NT2/D1 (cell line): Measurements from ENCODE around the gene SMCO3.

Source experiments
- DNase-seq: peaks from one replicate; pipeline ENCODE4 v3.0.0-alpha.2; 2011; ENCODE audit warnings: low read depth, low spot score
- H3K27me3 ChIP-seq: 2 replicates; pipeline ENCODE4 v1.6.0; 2011; ENCODE audit warnings: mild to moderate bottlenecking; ENCODE audit not compliant: insufficient read length, insufficient read depth
- H3K36me3 ChIP-seq: 2 replicates; pipeline ENCODE4 v1.6.1; 2011; ENCODE audit warnings: mild to moderate bottlenecking, low read length, mixed read lengths; ENCODE audit not compliant: insufficient read depth, insufficient read length
- H3K4me1 ChIP-seq: 2 replicates; pipeline ENCODE4 v1.5.1; 2011; ENCODE audit not compliant: insufficient read depth, insufficient read length
- H3K4me3 ChIP-seq: 2 replicates; pipeline ENCODE4 v1.5.1; 2011; ENCODE audit warnings: low read depth; ENCODE audit not compliant: insufficient read length
- H3K9ac ChIP-seq: 2 replicates; pipeline ENCODE4 v1.6.0; 2011; ENCODE audit warnings: low read depth; ENCODE audit not compliant: insufficient read length
- H3K9me3 ChIP-seq: 2 replicates; pipeline ENCODE4 v1.5.1; 2011; ENCODE audit warnings: mild to moderate bottlenecking, low read length; ENCODE audit not compliant: insufficient read depth
- SUZ12 ChIP-seq: IDR thresholded peaks from 2 replicates; pipeline ENCODE4 v1.6.1; 2011; ENCODE audit not compliant: insufficient read length, insufficient read depth; ENCODE audit errors: extremely low read depth
- YY1 ChIP-seq: IDR thresholded peaks from 2 replicates; pipeline ENCODE4 v1.6.1; 2011; ENCODE audit not compliant: insufficient read length, insufficient read depth
- ZNF274 ChIP-seq: IDR thresholded peaks from 2 replicates; pipeline ENCODE4 v1.6.1; 2011; ENCODE audit warnings: mild to moderate bottlenecking, low read depth, low read length

Gene SMCO3

DNA sequence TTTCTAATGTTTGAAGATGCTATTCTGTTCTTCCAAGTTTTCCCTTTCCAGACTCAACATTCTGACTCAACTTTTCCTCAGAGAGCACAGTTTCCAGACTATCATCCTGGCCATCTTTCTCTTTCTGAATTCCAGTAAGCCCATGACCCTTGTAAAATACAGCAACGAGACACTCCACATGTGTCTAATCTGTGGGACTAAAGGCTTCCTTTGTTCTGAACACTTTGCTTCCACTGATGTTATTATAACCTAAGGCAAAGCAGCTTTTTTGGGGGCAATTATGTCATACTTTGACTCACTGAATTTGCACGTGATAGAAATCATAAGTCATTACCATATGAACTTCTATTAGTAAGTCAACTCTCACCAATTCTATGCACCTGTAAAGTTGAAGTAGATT, 35.7 kb upstream of the SMCO3 start:
- no peaks in the 10 kb centered on the region for H3K4me1 ChIP-seq
- DNase-seq, result no peak
- H3K4me3 ChIP-seq, result no peak overlapping the region
- no peak overlapping the region for H3K9ac ChIP-seq
- TF ChIP-seq ZNF274 (no peak), SUZ12 (no peak), YY1 (no peak)
- H3K36me3 ChIP-seq, result no peaks in the 10 kb centered on the region
- no peaks in the 10 kb centered on the region for H3K9me3 ChIP-seq
- H3K27me3 ChIP-seq, result no peaks in the 10 kb centered on the region

DNA sequence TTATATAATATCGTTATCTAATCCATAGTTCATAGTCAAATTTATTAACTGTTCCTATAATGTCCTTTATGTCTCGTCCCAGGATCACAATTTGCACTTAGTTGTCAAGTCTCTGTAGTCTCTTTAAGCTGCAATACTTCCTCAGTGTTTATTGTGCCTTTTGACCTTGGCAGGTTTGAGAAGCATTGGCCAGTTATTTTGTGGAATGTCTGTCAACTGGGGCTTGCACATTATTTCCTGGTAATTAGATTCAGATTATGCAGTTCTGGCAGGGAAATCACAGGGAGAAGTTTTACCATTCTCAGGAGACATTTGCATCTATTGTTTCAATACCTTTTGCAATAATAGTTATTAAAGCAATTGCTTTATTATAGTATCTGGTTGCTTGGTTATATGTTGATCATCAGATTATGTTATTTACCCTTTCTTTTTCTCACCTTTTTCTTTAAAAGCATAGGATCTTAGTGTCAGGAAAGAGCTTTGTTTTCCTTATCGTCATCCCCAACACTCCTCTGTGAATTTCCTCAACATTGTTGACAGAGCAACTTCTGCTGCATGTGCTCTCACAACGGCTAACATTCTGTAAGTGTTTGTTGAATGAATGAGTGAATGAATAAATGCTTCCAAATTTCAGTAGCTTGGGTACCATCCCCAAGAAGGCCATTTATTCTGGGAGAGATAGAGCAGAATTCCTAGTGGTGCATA, 33.0 kb upstream of the SMCO3 start:
- Histone ChIP-seq H3K27me3 (no peaks in the 10 kb centered on the region), H3K4me3 (no peak overlapping the region), H3K4me1 (no peaks in the 10 kb centered on the region), H3K9ac (no peak overlapping the region), H3K9me3 (no peaks in the 10 kb centered on the region), H3K36me3 (no peaks in the 10 kb centered on the region)
- TF ChIP-seq ZNF274 (no peak), YY1 (no peak), SUZ12 (no peak)
- no peak for DNase-seq

DNA sequence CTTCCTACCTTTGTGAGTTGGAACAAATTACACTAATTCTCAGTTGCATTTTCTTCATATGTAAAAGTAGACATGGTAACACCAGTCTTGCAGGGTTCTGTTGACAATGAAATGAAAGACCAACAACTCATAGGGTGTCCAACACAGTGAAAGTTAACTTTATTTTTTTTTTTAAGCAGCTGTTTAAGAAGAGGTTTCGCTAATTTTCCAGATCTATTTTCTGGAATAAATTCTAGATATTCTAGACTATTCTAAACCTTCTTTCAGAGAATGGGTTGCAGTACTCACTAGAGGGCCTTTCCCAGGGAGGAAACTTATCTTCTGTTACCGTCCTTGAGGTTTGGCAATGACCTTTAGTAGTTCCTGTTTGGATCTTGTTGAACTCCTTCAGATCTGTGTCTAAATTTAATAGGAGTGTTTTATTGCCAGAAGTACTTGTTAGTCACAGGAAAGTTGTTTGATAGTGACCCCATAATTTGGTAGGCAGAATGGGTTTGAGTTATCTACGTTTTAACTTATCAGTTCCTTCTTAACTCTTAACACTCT, 32.1 kb upstream of the SMCO3 start:
- Histone ChIP-seq H3K4me3 (no peak overlapping the region), H3K27me3 (no peaks in the 10 kb centered on the region), H3K9ac (no peak overlapping the region), H3K36me3 (no peaks in the 10 kb centered on the region), H3K4me1 (no peaks in the 10 kb centered on the region), H3K9me3 (no peaks in the 10 kb centered on the region)
- DNase-seq, result no peak
- no peak for TF ChIP-seq SUZ12
- no peak for TF ChIP-seq YY1
- TF ChIP-seq ZNF274, result no peak

DNA sequence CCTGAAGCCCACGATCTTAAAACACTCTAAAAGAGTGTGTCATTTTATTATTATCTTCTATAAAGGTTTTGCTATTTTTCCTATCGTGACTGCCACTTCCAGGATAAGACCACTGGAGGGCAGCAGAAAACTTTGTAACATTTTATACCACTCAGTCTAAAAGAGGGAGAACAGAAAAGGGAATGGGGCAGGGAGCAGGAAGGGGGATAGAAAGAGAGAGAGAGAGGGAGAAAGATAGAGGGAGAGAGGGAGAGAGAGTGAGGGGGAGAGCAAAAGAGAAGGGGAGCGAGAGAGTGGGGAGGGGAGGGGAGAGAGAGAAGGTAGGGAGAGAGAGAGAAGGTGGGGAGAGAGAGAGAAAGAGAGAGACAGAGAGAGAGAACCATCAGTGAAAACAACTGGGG, 31.4 kb upstream of the SMCO3 start:
- Histone ChIP-seq H3K9ac (no peak overlapping the region), H3K4me1 (no peaks in the 10 kb centered on the region), H3K27me3 (no peaks in the 10 kb centered on the region), H3K36me3 (no peaks in the 10 kb centered on the region), H3K9me3 (no peaks in the 10 kb centered on the region), H3K4me3 (no peak overlapping the region)
- no peak for TF ChIP-seq ZNF274
- TF ChIP-seq YY1, result no peak
- DNase-seq, result peak; percentile 76

DNA sequence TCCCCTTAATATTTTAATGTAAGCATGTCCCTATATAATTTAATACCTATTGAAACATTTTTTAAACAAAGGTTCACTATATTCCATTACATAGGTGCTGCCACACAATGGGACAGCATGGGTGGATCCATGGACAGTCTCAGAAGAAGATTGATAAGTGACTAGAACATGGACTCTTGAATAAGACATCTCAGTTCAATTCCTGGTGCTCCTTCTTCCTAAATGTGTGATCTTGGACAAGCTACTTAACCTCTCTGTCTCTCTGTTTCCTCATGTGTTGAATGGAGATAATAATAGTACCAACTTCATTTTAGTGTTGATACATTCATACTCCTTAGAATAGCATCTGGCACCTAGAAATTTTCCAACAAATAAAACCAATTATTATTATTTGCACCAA, 30.4 kb upstream of the SMCO3 start:
- Histone ChIP-seq H3K4me1 (no peaks in the 10 kb centered on the region), H3K9ac (no peak overlapping the region), H3K4me3 (no peak overlapping the region), H3K9me3 (no peaks in the 10 kb centered on the region; the same call in 1 of the 2 replicates), H3K36me3 (no peaks in the 10 kb centered on the region), H3K27me3 (no peaks in the 10 kb centered on the region)
- TF ChIP-seq SUZ12, result no peak
- TF ChIP-seq YY1, result no peak
- no peak for TF ChIP-seq ZNF274
- DNase-seq, result no peak

DNA sequence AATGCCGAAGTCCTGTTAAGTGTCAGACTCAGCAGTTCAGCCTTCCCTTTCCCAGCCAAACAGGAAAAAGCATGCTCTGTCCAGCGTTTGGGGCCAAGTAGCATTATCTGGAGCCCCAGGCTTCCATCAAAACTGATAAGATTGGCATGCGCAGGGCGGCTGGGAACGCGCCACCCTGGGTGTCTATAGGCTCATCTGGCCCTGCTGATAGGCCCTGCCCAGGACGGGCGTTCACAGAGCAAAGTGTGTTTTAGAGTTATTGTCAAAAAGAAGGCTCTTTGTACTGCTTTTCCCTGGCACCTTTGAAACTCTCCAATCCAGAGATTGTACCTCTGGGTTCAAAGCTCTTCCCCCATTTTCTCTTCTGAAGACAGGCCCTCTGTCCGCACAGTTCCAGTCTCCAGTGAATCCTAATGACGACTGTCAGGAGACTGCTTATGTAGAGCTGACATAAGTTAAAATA, 29.5 kb upstream of the SMCO3 start, which contains the start of gene ART4:
TSS of gene ART4 (minus strand) at position 102 of the 463 bp plus-strand sequence. CDS start 413 bp downstream, outside the sequence.
- no peak within 1 kb of the TSS for H3K4me3 ChIP-seq
- DNase-seq, result no peak

DNA sequence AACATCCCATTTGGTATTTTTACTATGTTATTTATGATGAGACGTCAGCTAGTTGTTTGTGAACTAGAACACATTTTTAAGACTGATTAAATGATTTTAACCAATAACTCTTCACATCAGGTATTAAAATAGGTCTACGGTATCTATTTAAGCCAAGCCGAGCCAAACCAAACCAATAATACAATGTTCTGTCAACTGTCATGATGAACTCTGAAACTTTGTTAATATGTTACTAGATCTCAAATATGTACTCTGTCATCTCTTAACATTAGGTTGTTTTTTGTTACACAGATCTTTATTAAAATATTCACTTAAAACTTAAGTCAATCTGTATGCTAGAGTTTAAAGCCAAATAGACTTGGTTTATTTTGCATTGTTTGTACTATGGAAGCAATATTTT, 28.3 kb upstream of the SMCO3 start:
- Histone ChIP-seq H3K9ac (no peak overlapping the region), H3K4me1 (no peaks in the 10 kb centered on the region), H3K36me3 (no peaks in the 10 kb centered on the region), H3K9me3 (no peaks in the 10 kb centered on the region; the same call in none of the 2 replicates), H3K27me3 (no peaks in the 10 kb centered on the region), H3K4me3 (no peak overlapping the region)
- TF ChIP-seq YY1, result no peak
- no peak for TF ChIP-seq SUZ12
- no peak for TF ChIP-seq ZNF274
- no peak for DNase-seq

More for the DNA sequence above, 29.5 kb upstream of the SMCO3 start, which contains the start of gene ART4:
- no peaks in the 10 kb centered on the region; the same call in 1 of the 2 replicates for H3K9me3 ChIP-seq
- H3K27me3 ChIP-seq, result no peaks in the 10 kb centered on the region
- no peak within 1 kb of the TSS for H3K9ac ChIP-seq
- TF ChIP-seq SUZ12, result no peak
- no peak for TF ChIP-seq YY1
- no peak for TF ChIP-seq ZNF274
- H3K36me3 ChIP-seq, result no peaks in the 10 kb centered on the region
- no peaks in the 10 kb centered on the region for H3K4me1 ChIP-seq
